Measurements from ENCODE around the gene TMEFF1.
A peak's percentile ranks its signal among the peaks of the same experiment; 100 is the strongest.
"Not testable (repeated sequence)": the region's sequence is repeated elsewhere in the genome, so short reads cannot be mapped to it uniquely, and the experiment has no call there.

TMEFF1 gene

GRCh38 chr9:100436571-100436970 lies 36.4 kb upstream of the TMEFF1 start:
- H3K4me3 ChIP-seq (ENCODE audit: insufficient read depth, low read length, poor library complexity, severe bottlenecking) = no peak overlapping the region
- no peaks in the 10 kb centered on the region for H3K9me2 ChIP-seq (replicated peaks; ENCODE audit: insufficient read depth, low read length)
- no peaks in the 10 kb centered on the region for H3F3A ChIP-seq (ENCODE audit: insufficient read depth)
- TF ChIP-seq CTCF (IDR thresholded peaks at IDR 0.05; ENCODE audit: insufficient read depth, low read length, poor library complexity, severe bottlenecking) (no peak), EZH2phosphoT487 (conservative IDR thresholded peaks at IDR 0.05; ENCODE audit: low read length) (no peak)
- no peaks in the 10 kb centered on the region for H3K27me3 ChIP-seq (ENCODE audit: low read length)
- H3K27ac ChIP-seq (ENCODE audit: low read depth, low read length) = no peak overlapping the region
- H3K4me2 ChIP-seq (ENCODE audit: low read depth, low read length, poor library complexity, severe bottlenecking) = no peak overlapping the region
- H4K20me1 ChIP-seq (ENCODE audit: low read depth, low read length) = 0 out of 2 replicates have a peak, but pooled peaks cover 3% of the 10 kb centered on the region
- H3K36me3 ChIP-seq (ENCODE audit: low read length) = no peaks in the 10 kb centered on the region
- peaks cover 12% of the 10 kb centered on the region; the same call in 1 of the 2 replicates for H3K79me2 ChIP-seq (ENCODE audit: insufficient read depth, low read length)
- no peak overlapping the region for H3K9ac ChIP-seq (ENCODE audit: low read length)
- no peak overlapping the region for H2AFZ ChIP-seq (ENCODE audit: low read depth, low read length, severe bottlenecking)
- no peaks in the 10 kb centered on the region for H3K9me3 ChIP-seq (ENCODE audit: insufficient read depth, low read length)

GRCh38 chr9:100437860-100438805 lies 34.8 kb upstream of the TMEFF1 start:
- no peaks in the 10 kb centered on the region for H3K27me3 ChIP-seq (ENCODE audit: low read length)
- H3K9ac ChIP-seq (ENCODE audit: low read length) = no peak overlapping the region
- no peaks in the 10 kb centered on the region for H3F3A ChIP-seq (ENCODE audit: insufficient read depth)
- 0 out of 2 replicates have a peak, but pooled peaks cover 3% of the 10 kb centered on the region for H4K20me1 ChIP-seq (ENCODE audit: low read depth, low read length)
- no peaks in the 10 kb centered on the region for H3K36me3 ChIP-seq (ENCODE audit: low read length)
- H3K4me3 ChIP-seq (ENCODE audit: insufficient read depth, low read length, poor library complexity, severe bottlenecking) = no peak overlapping the region
- no peaks in the 10 kb centered on the region for H3K9me3 ChIP-seq (ENCODE audit: insufficient read depth, low read length)
- H3K79me2 ChIP-seq (ENCODE audit: insufficient read depth, low read length) = peaks cover 12% of the 10 kb centered on the region; the same call in 1 of the 2 replicates
- H3K9me2 ChIP-seq (replicated peaks; ENCODE audit: insufficient read depth, low read length) = no peaks in the 10 kb centered on the region
- H3K27ac ChIP-seq (ENCODE audit: low read depth, low read length) = no peak overlapping the region
- TF ChIP-seq CTCF (IDR thresholded peaks at IDR 0.05; ENCODE audit: insufficient read depth, low read length, poor library complexity, severe bottlenecking) = peak; percentile 86
- no peak for TF ChIP-seq EZH2phosphoT487 (conservative IDR thresholded peaks at IDR 0.05; ENCODE audit: low read length)
- no peak overlapping the region for H2AFZ ChIP-seq (ENCODE audit: low read depth, low read length, severe bottlenecking)
- no peak overlapping the region for H3K4me2 ChIP-seq (ENCODE audit: low read depth, low read length, poor library complexity, severe bottlenecking)

- Histone ChIP-seq H3K79me2 (ENCODE audit: insufficient read depth, low read length) (peaks cover 12% of the 10 kb centered on the region; the same call in 1 of the 2 replicates), H3K9me3 (ENCODE audit: insufficient read depth, low read length) (no peaks in the 10 kb centered on the region), H3K27ac (ENCODE audit: low read depth, low read length) (no peak overlapping the region), H3K9me2 (replicated peaks; ENCODE audit: insufficient read depth, low read length) (no peaks in the 10 kb centered on the region), H3K4me2 (ENCODE audit: low read depth, low read length, poor library complexity, severe bottlenecking) (no peak overlapping the region), H3K36me3 (ENCODE audit: low read length) (no peaks in the 10 kb centered on the region), H3K4me3 (ENCODE audit: insufficient read depth, low read length, poor library complexity, severe bottlenecking) (no peak overlapping the region), H3K9ac (ENCODE audit: low read length) (no peak overlapping the region), H2AFZ (ENCODE audit: low read depth, low read length, severe bottlenecking) (no peak overlapping the region), H4K20me1 (ENCODE audit: low read depth, low read length) (0 out of 2 replicates have a peak, but pooled peaks cover 3% of the 10 kb centered on the region), H3K27me3 (ENCODE audit: low read length) (no peaks in the 10 kb centered on the region), H3F3A (ENCODE audit: insufficient read depth) (no peaks in the 10 kb centered on the region)
- no peak for TF ChIP-seq EZH2phosphoT487 (conservative IDR thresholded peaks at IDR 0.05; ENCODE audit: low read length)
- TF ChIP-seq CTCF (IDR thresholded peaks at IDR 0.05; ENCODE audit: insufficient read depth, low read length, poor library complexity, severe bottlenecking) = no peak
Observed at GRCh38 chr9:100440071-100440470, 32.9 kb upstream of the TMEFF1 start.

DNA sequence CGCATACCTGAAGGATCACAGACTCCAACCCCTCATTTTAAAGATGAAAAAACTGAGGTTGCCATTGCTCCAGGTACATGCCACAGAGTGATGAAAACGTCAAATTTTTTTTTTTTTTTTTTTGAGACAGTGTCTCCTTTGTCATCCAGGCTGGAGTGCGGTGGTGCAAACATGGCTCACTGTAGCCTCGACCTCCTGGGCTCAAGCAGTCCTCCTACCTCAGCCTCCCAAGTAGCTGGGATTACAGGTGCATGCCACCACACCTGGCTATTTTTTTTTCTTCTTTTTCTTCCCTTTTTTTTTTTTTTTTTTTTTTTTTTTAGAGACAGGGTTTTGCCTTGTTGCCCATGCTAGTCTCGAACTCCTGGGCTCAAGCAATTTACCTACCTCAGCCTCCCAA lies 32.5 kb upstream of the TMEFF1 start:
- not testable (repeated sequence) for H3K4me3 ChIP-seq (ENCODE audit: insufficient read depth, low read length, poor library complexity, severe bottlenecking); H3K4me2 ChIP-seq (ENCODE audit: low read depth, low read length, poor library complexity, severe bottlenecking); H3K36me3 ChIP-seq (ENCODE audit: low read length); H3K9me3 ChIP-seq (ENCODE audit: insufficient read depth, low read length); H3K27me3 ChIP-seq (ENCODE audit: low read length); H3K9me2 ChIP-seq (replicated peaks; ENCODE audit: insufficient read depth, low read length); H4K20me1 ChIP-seq (ENCODE audit: low read depth, low read length); H3K9ac ChIP-seq (ENCODE audit: low read length); H3F3A ChIP-seq (ENCODE audit: insufficient read depth); H2AFZ ChIP-seq (ENCODE audit: low read depth, low read length, severe bottlenecking); H3K27ac ChIP-seq (ENCODE audit: low read depth, low read length)
- H3K79me2 ChIP-seq (ENCODE audit: insufficient read depth, low read length) = peaks cover 12% of the 10 kb centered on the region; the same call in 1 of the 2 replicates

All from SU-DHL-6 (cell line).